K562 (cell line): ENCODE data around the gene ELFN2. TPM values are rescaled to one million over a fixed set of nuclear protein-coding genes. Genes with fewer than 3 reads are reported as not detected.

Source experiments
- ATAC-seq: fragments of 200-7000 bp; cut with Tn5 transposase; 3 replicates; pipeline ENCODE4 v1.9.1; 2020; ENCODE audit warnings: moderate library complexity
- Bru-seq: library from RNA; stranded (reverse); fragments of 400-500 nt; gene quantifications from one replicate; lab custom pipeline; 2021; lab: Mats Ljungman, UMichigan
- BruChase-seq, 2 experiments: library from RNA; stranded (reverse); fragments of 400-500 nt; gene quantifications; one replicate each; lab custom pipeline; 2021; lab: Mats Ljungman, UMichigan
- BruUV-seq: library from RNA; stranded (reverse); fragments of 400-500 nt; replicated peaks from 2 replicates; lab custom pipeline; 2021; lab: Mats Ljungman, UMichigan
- CTCF ChIA-PET: fragments of 300-600 bp; formaldehyde crosslinking; extraction: SDS; loops from one replicate; lab custom pipeline; 2021; ENCODE audit warnings: low intra/inter-chr PET ratio; lab: Yijun Ruan, JAX
- POLR2A ChIA-PET: fragments of 300-600, 350-650 bp; sonication (Branson Sonifier 250); formaldehyde crosslinking; extraction: SDS; loops from one replicate; lab custom pipeline; 2021; ENCODE audit warnings: antibody characterized with exemption, inconsistent platforms; lab: Yijun Ruan, JAX
- DNase-seq, 4 experiments: peaks; one replicate each; pipeline versions ENCODE4 v3.0.0 to v3.0.0-alpha.2; 2011 to 2018; ENCODE audit warnings: low spot score in 3 of 4, mixed read lengths in 3 of 4; ENCODE audit errors: extremely low read depth in 1 of 4
- FAIRE-seq: peaks from 2 replicates; lab custom pipeline; 2011; peaks lifted over from hg19 to GRCh38; lab: Jason Lieb, UNC
- H2AFZ ChIP-seq: 2 replicates; pipeline ENCODE4 v1.6.0; 2011; ENCODE audit warnings: low read depth, low read length, control low read depth, inconsistent platforms
- H3K27ac ChIP-seq: fragments of 200-600 bp; 3 replicates; pipeline ENCODE4 v1.8.0; 2011; ENCODE audit warnings: low read depth, mild to moderate bottlenecking, control low read depth, inconsistent platforms, low read length, moderate library complexity, mixed read lengths; ENCODE audit errors: extremely low read depth
- H3K27me3 ChIP-seq, 2 experiments: fragments of 300-600 bp in 1 of 2; 2 replicates in 1 of 2; 3 replicates in 1 of 2; pipeline versions ENCODE4 v1.6.0 to v1.8.0; 2011; ENCODE audit warnings: inconsistent platforms in 2 of 2, low read length in 2 of 2, mild to moderate bottlenecking in 1 of 2, mixed read lengths in 1 of 2, moderate library complexity in 1 of 2; ENCODE audit not compliant: control insufficient read depth in 2 of 2, insufficient read depth in 2 of 2
- H3K36me3 ChIP-seq: fragments of 300-600 bp; 3 replicates; pipeline ENCODE4 v1.8.0; 2011; ENCODE audit warnings: mild to moderate bottlenecking, low read length, inconsistent platforms; ENCODE audit not compliant: control insufficient read depth, insufficient read depth
- H3K4me1 ChIP-seq, 2 experiments: fragments of 200-600 bp in 1 of 2; replicated peaks in 1 of 2; 2 replicates in 1 of 2; 3 replicates in 1 of 2; pipeline versions ENCODE4 v1.5.1 to v1.8.0; 2011; ENCODE audit warnings: inconsistent platforms in 2 of 2, low read length in 2 of 2, mild to moderate bottlenecking in 1 of 2, mixed read lengths in 1 of 2, moderate library complexity in 1 of 2; ENCODE audit not compliant: control insufficient read depth in 2 of 2, insufficient read depth in 2 of 2
- H3K4me2 ChIP-seq: 2 replicates; pipeline ENCODE4 v1.6.1; 2011; ENCODE audit warnings: low read length, control low read depth, inconsistent platforms, mixed read lengths; ENCODE audit not compliant: insufficient read depth
- H3K4me3 ChIP-seq: fragments of 200-600 bp; sonication (generic), shearing (Covaris generic); 2 replicates; pipeline ENCODE4 v1.5.1; 2016; ENCODE audit warnings: control low read depth, inconsistent platforms
- H3K79me2 ChIP-seq: fragments of 200-600 bp; 3 replicates; pipeline ENCODE4 v1.8.0; 2011; ENCODE audit warnings: low read length, inconsistent platforms; ENCODE audit not compliant: control insufficient read depth, insufficient read depth
- H3K9ac ChIP-seq, 2 experiments: 2 replicates each; pipeline versions ENCODE4 v1.6.0 to v1.6.1; 2011; ENCODE audit warnings: low read depth in 2 of 2, low read length in 2 of 2, control low read depth in 1 of 2, inconsistent platforms in 1 of 2, mild to moderate bottlenecking in 1 of 2, mixed read lengths in 1 of 2; ENCODE audit not compliant: insufficient read depth in 1 of 2
- H3K9me1 ChIP-seq: one replicate; pipeline ENCODE4 v1.6.0; 2011; ENCODE audit warnings: inconsistent platforms, mild to moderate bottlenecking, low read length, moderate library complexity; ENCODE audit not compliant: control insufficient read depth, insufficient read depth
- H3K9me3 ChIP-seq: replicated peaks from 2 replicates; pipeline ENCODE4 v1.5.1; 2011; ENCODE audit warnings: low read depth, low read length, inconsistent platforms; ENCODE audit not compliant: control insufficient read depth, insufficient read depth
- H4K20me1 ChIP-seq: replicated peaks from 2 replicates; pipeline ENCODE4 v1.6.1; 2011; ENCODE audit warnings: low read length, inconsistent platforms, mixed read lengths; ENCODE audit not compliant: control insufficient read depth, insufficient read depth
- CBX8 ChIP-seq: fragments of 200-600 bp; sonication (generic); IDR thresholded peaks from 2 replicates; pipeline ENCODE4 v1.6.1; 2012; ENCODE audit warnings: borderline replicate concordance, mixed run types, low read depth, mild to moderate bottlenecking, moderate library complexity, mixed read lengths, low read length, control low read depth, inconsistent platforms; ENCODE audit not compliant: poor library complexity, severe bottlenecking; ENCODE audit errors: extremely low read depth
- EGR1 ChIP-seq: fragments of 450-650 bp; conservative IDR thresholded peaks from 2 replicates; pipeline ENCODE4 v1.6.1; 2017; ENCODE audit warnings: mild to moderate bottlenecking
- ELF2 ChIP-seq: fragments of 250-450 bp; sonication (Bioruptor Pico); IDR thresholded peaks from 2 replicates; pipeline ENCODE4 v1.5.0; 2021; ENCODE audit warnings: mild to moderate bottlenecking
- EP300 ChIP-seq: IDR thresholded peaks from 2 replicates; pipeline ENCODE4 v1.6.1; 2012; ENCODE audit warnings: low read length, improper control_type of control experiment
- HLTF ChIP-seq: fragments of 450-650 bp; IDR thresholded peaks from 2 replicates; pipeline ENCODE4 v1.6.1; 2016
- KLF13 ChIP-seq: fragments of 450-650 bp; IDR thresholded peaks from 2 replicates; pipeline ENCODE4 v1.6.1; 2016; ENCODE audit warnings: missing genetic modification characterization, low read depth, mild to moderate bottlenecking, missing compliant biosample characterization, moderate library complexity, borderline replicate concordance
- L3MBTL2 ChIP-seq: fragments of 450-650 bp; IDR thresholded peaks from 2 replicates; pipeline ENCODE4 v1.6.1; 2016; ENCODE audit warnings: mild to moderate bottlenecking, moderate library complexity
- MTA2 ChIP-seq: fragments of 450-650 bp; IDR thresholded peaks from 2 replicates; pipeline ENCODE4 v1.6.1; 2016; ENCODE audit warnings: low read depth
- NR1H2 ChIP-seq: sonication (generic); formaldehyde crosslinking; IDR thresholded peaks from 2 replicates; pipeline ENCODE4 v1.4.0; 2020; ENCODE audit warnings: mild to moderate bottlenecking, missing genetic modification reagents
- PTBP1 ChIP-seq: fragments of 200-400 bp; formaldehyde crosslinking; IDR thresholded peaks from 2 replicates; pipeline ENCODE4 v1.6.1; 2017; ENCODE audit warnings: low read depth, low read length
- RUNX1 ChIP-seq: sonication (generic); IDR thresholded peaks from 2 replicates; pipeline ENCODE4 v1.6.1; 2016; ENCODE audit warnings: antibody characterized with exemption, low read depth
- SUPT5H ChIP-seq: fragments of 450-650 bp; IDR thresholded peaks from 2 replicates; pipeline ENCODE4 v1.6.1; 2016
- TBL1XR1 ChIP-seq, 2 experiments: IDR thresholded peaks; 2 replicates each; pipeline ENCODE4 v1.6.1; 2012; ENCODE audit warnings: improper control_type of control experiment in 2 of 2, low read length in 2 of 2, mild to moderate bottlenecking in 1 of 2
- ZBTB17 ChIP-seq: fragments of 450-650 bp; formaldehyde crosslinking; IDR thresholded peaks from 2 replicates; pipeline ENCODE4 v1.4.0; 2020; ENCODE audit warnings: mild to moderate bottlenecking
- ZNF12 ChIP-seq: sonication (generic); formaldehyde crosslinking; IDR thresholded peaks from 2 replicates; pipeline ENCODE4 v1.4.0; 2020; ENCODE audit warnings: mild to moderate bottlenecking, missing genetic modification reagents
- ZNF140 ChIP-seq: fragments of 250-450 bp; sonication (Bioruptor Pico); IDR thresholded peaks from 2 replicates; pipeline ENCODE4 v1.8.0; 2021; ENCODE audit warnings: moderate library complexity, mild to moderate bottlenecking, inconsistent platforms
- ZNF778 ChIP-seq: fragments of 450-650 bp; formaldehyde crosslinking; IDR thresholded peaks from 2 replicates; pipeline ENCODE4 v1.4.0; 2020; ENCODE audit warnings: mild to moderate bottlenecking, moderate library complexity
- WGBS: fragments of 100-300 bp; shearing (Covaris generic); methylation state at CpG from one replicate; pipeline ENCODE4 v1.1.6; 2016; ENCODE audit warnings: low coverage, mixed read lengths; ENCODE audit not compliant: insufficient coverage; ENCODE audit errors: missing lambda C conversion rate; 5-methylcytosine and 5-hydroxymethylcytosine counted together
- in situ Hi-C: fragments of 300-500 bp; cut with MboI; formaldehyde crosslinking; loops from 4 replicates; pipeline ENCODE4 v1.15.0; 2018; ENCODE audit warnings: inconsistent platforms, mixed read lengths
- intact Hi-C: fragments of 100-400 bp; cut with micrococcal nuclease; formaldehyde crosslinking; loops from 2 replicates; pipeline ENCODE4 v1.14.2; 2022
- long read RNA-seq, 3 experiments: library from polyadenylated mRNA in 2 of 3; library from RNA in 1 of 3; unstranded in 2 of 3; stranded (forward) in 1 of 3; transcript quantifications; one replicate each; pipeline ENCODE4 v2.0.0, GENCODE V29; 2019 to 2022
- polyA minus RNA-seq, 3 experiments: library from RNA; depleted of rRNA, polyadenylated mRNA; stranded (reverse); fragments of >200 nt; gene quantifications; 2 replicates each; pipeline ENCODE4 v1.2.3, GENCODE V29; 2011
- polyA plus RNA-seq, 8 experiments: library from polyadenylated mRNA; depleted of rRNA in 4 of 8; stranded (reverse) in 5 of 8; unstranded in 3 of 8; fragments of >200 nt; fragmentation: Nextera tagmentation in 2 of 8; fragmentation: Illumina TruSeq in 1 of 8; extraction: Ambion mirVana in 2 of 8; extraction: Trizol in 1 of 8; gene quantifications; 2 replicates each; pipeline versions ENCODE4 v1.2.1 to v1.2.3, GENCODE V29; 2011 to 2014; ENCODE audit warnings: inconsistent platforms in 1 of 8, missing spikeins in 1 of 8
- total RNA-seq, 7 experiments: library from RNA; depleted of rRNA in 6 of 7; stranded (reverse); fragments of >200 nt in 6 of 7; fragmentation: Illumina TruSeq in 2 of 7; extraction: Trizol in 2 of 7; gene quantifications; 2 replicates each; pipeline versions ENCODE4 v1.2.1 to v1.2.3, GENCODE V29; 2011 to 2021; ENCODE audit warnings: low replicate concordance in 1 of 7
- TF ChIP-seq, protein P1 (sequence below), 2 experiments: fragments of 250-450 bp in 1 of 2; fragments of 450-650 bp in 1 of 2; sonication (Bioruptor Pico) in 1 of 2; IDR thresholded peaks; 2 replicates each; pipeline versions ENCODE4 v1.6.1 to v1.8.0; 2016 to 2021; ENCODE audit warnings: mild to moderate bottlenecking in 2 of 2, moderate library complexity in 2 of 2, missing compliant biosample characterization in 1 of 2, missing genetic modification characterization in 1 of 2

Gene ELFN2, protein sequence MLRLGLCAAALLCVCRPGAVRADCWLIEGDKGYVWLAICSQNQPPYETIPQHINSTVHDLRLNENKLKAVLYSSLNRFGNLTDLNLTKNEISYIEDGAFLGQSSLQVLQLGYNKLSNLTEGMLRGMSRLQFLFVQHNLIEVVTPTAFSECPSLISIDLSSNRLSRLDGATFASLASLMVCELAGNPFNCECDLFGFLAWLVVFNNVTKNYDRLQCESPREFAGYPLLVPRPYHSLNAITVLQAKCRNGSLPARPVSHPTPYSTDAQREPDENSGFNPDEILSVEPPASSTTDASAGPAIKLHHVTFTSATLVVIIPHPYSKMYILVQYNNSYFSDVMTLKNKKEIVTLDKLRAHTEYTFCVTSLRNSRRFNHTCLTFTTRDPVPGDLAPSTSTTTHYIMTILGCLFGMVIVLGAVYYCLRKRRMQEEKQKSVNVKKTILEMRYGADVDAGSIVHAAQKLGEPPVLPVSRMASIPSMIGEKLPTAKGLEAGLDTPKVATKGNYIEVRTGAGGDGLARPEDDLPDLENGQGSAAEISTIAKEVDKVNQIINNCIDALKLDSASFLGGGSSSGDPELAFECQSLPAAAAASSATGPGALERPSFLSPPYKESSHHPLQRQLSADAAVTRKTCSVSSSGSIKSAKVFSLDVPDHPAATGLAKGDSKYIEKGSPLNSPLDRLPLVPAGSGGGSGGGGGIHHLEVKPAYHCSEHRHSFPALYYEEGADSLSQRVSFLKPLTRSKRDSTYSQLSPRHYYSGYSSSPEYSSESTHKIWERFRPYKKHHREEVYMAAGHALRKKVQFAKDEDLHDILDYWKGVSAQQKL
- total RNA-seq (2011; cell fraction: chromatin; rRNA removed; ENCODE audit: low replicate concordance), result not detected in 2 replicates
- not detected in 2 replicates for total RNA-seq (2011; cell fraction: nucleolus; rRNA removed)
- not detected in 2 replicates for total RNA-seq (2011; cell fraction: nucleoplasm; rRNA removed)
- total RNA-seq (2014; rRNA removed) (not detected in 2 replicates), total RNA-seq (2014; rRNA removed; fragmentation: Illumina TruSeq; extraction: Trizol) (not detected in 2 replicates), total RNA-seq (2015; rRNA removed; fragmentation: Illumina TruSeq; extraction: Trizol) (not detected in 2 replicates), total RNA-seq (2021) (not detected in 2 replicates), polyA plus RNA-seq (2011; rRNA removed) (not detected in 2 replicates), polyA plus RNA-seq (2014; fragmentation: Illumina TruSeq; extraction: Trizol) (not detected in 2 replicates), polyA plus RNA-seq (2014; fragmentation: Nextera tagmentation; extraction: Ambion mirVana) (not detected), polyA plus RNA-seq (2014; rRNA removed) (not detected in 2 replicates), polyA minus RNA-seq (2011; rRNA and poly(A)+ RNA removed) (not detected in 2 replicates), Bru-seq, nascent RNA (percentile 10 among the genes with signal in this experiment), BruChase-seq, experiment 1, labeled RNA remaining after a 2-hour chase (percentile 8 among the genes with signal in this experiment), BruChase-seq, experiment 2, labeled RNA remaining after a 6-hour chase (percentile 15 among the genes with signal in this experiment)
- polyA plus RNA-seq (2011; cell fraction: cytosol; rRNA removed), result under 0.01 and 0.01 TPM in 2 replicates
- polyA plus RNA-seq (2011; cell fraction: nucleus; rRNA removed), result 0.01 TPM in 1 of 2 replicates, not detected in the other
- not detected in 2 replicates for polyA plus RNA-seq (2012)
- polyA minus RNA-seq (2011; cell fraction: cytosol; rRNA and poly(A)+ RNA removed), result not detected in 2 replicates
- not detected in 2 replicates for polyA minus RNA-seq (2011; cell fraction: nucleus; rRNA and poly(A)+ RNA removed)
- long read RNA-seq, experiment 1, result 0 reads
- long read RNA-seq, experiment 2, result 0 reads
- long read RNA-seq, experiment 3, result 0 reads

DNA sequence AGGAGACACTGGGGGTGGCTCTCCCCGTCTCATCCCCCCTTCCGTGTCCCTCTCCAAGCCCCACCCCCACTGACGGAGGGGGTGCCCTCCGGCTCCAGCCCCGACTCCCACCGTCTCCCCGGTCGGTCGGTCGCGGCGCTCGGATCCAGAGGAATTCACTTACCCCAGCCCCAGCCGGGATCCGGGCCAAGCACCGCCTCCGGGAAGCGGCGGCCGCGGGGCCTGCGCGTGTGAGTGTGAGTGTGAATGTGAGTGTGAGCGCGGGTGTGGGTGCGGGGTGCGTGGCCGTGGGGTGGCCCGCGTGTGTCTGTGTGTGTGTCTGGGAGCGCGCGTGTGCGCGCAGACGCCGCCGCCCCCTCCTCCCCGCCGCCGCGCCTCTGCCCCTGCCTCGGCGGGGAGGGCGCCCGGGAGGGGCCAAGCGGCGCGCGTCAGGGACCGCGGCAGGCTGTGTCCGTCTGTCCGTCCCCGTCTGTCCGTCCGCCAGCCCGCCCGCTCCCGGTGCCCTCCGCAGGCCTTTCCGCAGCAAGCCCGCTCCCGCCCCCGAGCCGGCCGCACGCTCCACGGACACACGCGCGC lies at the start of gene ELFN2:
Gene ELFN2, minus strand, starts transcription at position 345 of the 576 bp plus-strand sequence. CDS start 51,945 bp downstream, outside the sequence.
- DNase-seq (peak in 1 of 4 experiments; percentile 18), FAIRE-seq (no peak), ATAC-seq (no peak)
- in situ Hi-C loops, result no loop called here
- peaks cover 2 to 47% of the 10 kb centered on the region in 2 experiments; a peak in 4 of 5 replicates for H3K27me3 ChIP-seq
- intact Hi-C loops, result no loop called here
- H3K27ac ChIP-seq, result no peak within 1 kb of the TSS
- H3K9me3 ChIP-seq, result no peaks in the 10 kb centered on the region
- TF ChIP-seq RUNX1, result no peak
- TF ChIP-seq PTBP1, result no peak
- no peak for TF ChIP-seq ZNF140
- TF ChIP-seq TBL1XR1 (IDR thresholded peaks at IDR 0.05; ENCODE audit: low read length in 2 of 2), result no peak
- TF ChIP-seq KLF13 (tag), result no peak
- no peak for TF ChIP-seq L3MBTL2
- no peak for TF ChIP-seq ELF2 (CRISPR knock-in tag)
- no peak for TF ChIP-seq NR1H2 (CRISPR knock-in tag)
- no peak for TF ChIP-seq EGR1
- no peak for TF ChIP-seq ZNF12 (CRISPR knock-in tag)
- no peak for TF ChIP-seq MTA2
- TF ChIP-seq ZNF778, result no peak
- TF ChIP-seq SUPT5H, result no peak
- TF ChIP-seq, protein P1, sequence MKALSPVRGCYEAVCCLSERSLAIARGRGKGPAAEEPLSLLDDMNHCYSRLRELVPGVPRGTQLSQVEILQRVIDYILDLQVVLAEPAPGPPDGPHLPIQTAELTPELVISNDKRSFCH (CRISPR knock-in tag; IDR thresholded peaks at IDR 0.05), result no peak
- TF ChIP-seq, protein P1 (tag; IDR thresholded peaks at IDR 0.05), result no peak
- TF ChIP-seq EP300, result no peak
- TF ChIP-seq CBX8, result no peak
- no peak for TF ChIP-seq ZBTB17 (CRISPR knock-in tag)
- no peak for TF ChIP-seq HLTF
- H3K36me3 ChIP-seq, result no peaks in the 10 kb centered on the region
- H4K20me1 ChIP-seq, result peaks cover 6% of the 10 kb centered on the region
- ChIA-PET POLR2A (no interaction called here), CTCF (no interaction called here)
- H3K4me1 ChIP-seq, result peaks cover 0 to 15% of the 10 kb centered on the region in 2 experiments; a peak in 2 of 5 replicates
- H2AFZ ChIP-seq, result no peak within 1 kb of the TSS
- BruUV-seq, result no TSS peak
- H3K9ac ChIP-seq, result no peak within 1 kb of the TSS
- H3K79me2 ChIP-seq, result no peaks in the 10 kb centered on the region
- 4% methylated on average over 17 of the region's 72 CpGs for WGBS
- H3K4me3 ChIP-seq, result no peak within 1 kb of the TSS
- no peak within 1 kb of the TSS for H3K4me2 ChIP-seq
- H3K9me1 ChIP-seq, result no peaks in the 10 kb centered on the region
